G401 (cell line): ENCODE results near the gene ATP11B. TPM values are rescaled to one million over a fixed set of nuclear protein-coding genes. Genes with fewer than 3 reads are reported as not detected.
A peak's percentile ranks its signal among the peaks of the same experiment; 100 is the strongest.

Source experiments
- DNase-seq: peaks from one replicate; pipeline ENCODE4 v3.0.0-alpha.2; 2015; ENCODE audit warnings: low spot score
- in situ Hi-C: cut with HindIII; loops from 2 replicates; pipeline ENCODE4 v1.10.0; 2016; ENCODE audit warnings: low sequenced_read_pairs, mixed read lengths
- total RNA-seq: library from RNA; depleted of rRNA; stranded (reverse); fragments of >200 nt; shearing (Covaris generic); gene quantifications from 2 replicates; pipeline ENCODE4 v1.2.3, GENCODE V29; 2014

Gene ATP11B
- total RNA-seq, 1 experiment from 2014 or later: 48.5 TPM

DNA sequence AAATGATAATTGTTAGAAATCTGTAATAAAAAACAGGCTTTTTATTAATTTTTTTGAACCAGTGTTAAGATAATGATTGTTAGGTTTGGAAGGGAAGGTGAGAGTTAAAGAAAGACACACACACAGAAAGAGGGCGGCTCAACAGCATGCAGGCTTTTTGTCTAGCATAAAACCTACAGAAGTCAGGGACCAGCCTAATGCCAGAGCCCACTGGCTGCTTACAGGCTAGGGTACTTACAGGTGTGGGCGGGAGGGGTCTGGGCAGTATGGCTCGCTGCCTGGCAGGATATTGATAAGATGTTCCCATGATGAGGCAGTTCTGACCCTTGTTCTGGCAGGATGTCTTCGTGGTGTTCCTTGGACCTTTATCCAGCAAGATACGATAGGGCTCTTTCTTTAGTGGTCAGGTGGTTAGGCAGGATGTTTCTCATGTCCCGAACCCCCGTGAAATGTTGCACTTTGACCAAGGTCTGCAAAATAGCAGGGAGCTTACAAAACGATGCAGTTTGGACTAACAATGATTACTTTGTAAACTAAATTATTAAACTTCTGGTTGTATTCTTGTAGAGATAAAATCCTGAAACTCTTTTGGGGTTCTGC lies 102.3 kb downstream of the ATP11B start:
- no peak for DNase-seq
- in situ Hi-C loops: no loop called here

DNA sequence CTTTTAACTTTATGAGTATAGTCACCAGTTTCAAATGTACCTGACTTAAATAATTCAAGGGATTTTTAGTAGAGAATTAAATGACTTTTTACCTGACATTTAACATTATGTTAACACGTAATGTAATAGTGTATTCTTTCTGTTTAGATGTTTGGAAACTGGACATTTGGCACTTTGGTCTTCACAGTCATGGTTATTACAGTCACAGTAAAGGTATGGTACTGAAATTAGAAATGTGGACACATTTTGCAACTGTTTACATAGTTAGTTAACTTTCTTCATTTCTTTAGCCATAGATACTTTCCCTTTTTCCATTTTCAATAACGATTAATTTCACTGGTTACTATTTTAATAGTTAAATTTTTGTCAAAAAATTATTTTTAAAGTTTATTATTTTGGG lies 103.2 kb downstream of the ATP11B start:
- no peak for DNase-seq
- in situ Hi-C loops: no loop called here

GRCh38 chr3:182902236-182902635 lies 108.9 kb downstream of the ATP11B start:
- in situ Hi-C loops: no loop called here
- no peak for DNase-seq

GRCh38 chr3:182904164-182904563 lies 110.9 kb downstream of the ATP11B start:
- in situ Hi-C loops: no loop called here
- DNase-seq: no peak

DNA sequence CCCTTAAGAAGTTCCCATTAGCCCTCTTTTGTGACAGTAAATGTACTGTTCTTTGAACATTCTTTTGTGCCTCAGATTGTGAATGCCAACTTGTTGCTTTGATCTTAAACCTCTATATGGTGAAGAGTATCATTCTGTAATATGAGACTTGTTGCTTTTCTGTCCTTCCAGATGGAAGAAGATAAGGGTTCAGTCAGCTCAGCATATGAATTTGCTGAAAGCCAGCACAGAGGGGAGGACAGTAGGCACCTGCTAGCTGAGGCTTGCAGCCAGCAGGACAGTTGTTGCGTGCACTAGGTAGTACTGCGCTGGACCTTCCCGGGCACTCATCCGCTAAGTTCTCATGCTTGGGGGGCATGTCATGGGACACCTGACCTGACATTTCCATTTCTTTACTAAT lies 112.3 kb downstream of the ATP11B start:
- in situ Hi-C loops: no loop called here
- no peak for DNase-seq

DNA sequence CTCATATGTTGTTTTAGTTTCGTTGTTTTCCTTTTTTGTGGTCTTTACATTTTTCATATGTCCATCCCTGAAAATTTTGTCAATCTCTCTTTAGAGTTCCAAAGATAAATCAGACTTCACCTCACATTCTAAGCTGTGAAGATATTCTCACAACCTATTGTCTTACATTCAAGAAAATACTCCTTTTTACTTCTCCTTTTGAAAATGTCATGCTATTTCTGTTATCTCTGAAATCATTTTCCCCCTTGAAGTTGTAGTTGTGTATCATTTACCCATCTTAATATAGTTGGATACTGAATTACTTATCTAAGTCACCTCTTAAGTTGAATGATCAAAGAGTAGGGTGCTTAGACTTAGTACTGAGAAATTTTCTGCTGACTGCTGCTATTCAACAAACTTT lies 112.7 kb downstream of the ATP11B start:
- in situ Hi-C loops: no loop called here
- DNase-seq: no peak

GRCh38 chr3:182908471-182908870 lies 115.2 kb downstream of the ATP11B start:
- no peak for DNase-seq
- in situ Hi-C loops: no loop called here

- DNase-seq: peak; percentile 6
- in situ Hi-C loops: no loop called here
These were observed 116.2 kb downstream of the ATP11B start for GRCh38 chr3:182909318-182910040.

- DNase-seq: no peak
- in situ Hi-C loops: no loop called here
These were observed 117.9 kb downstream of the ATP11B start for GRCh38 chr3:182910936-182911781.

- in situ Hi-C loops: no loop called here
- DNase-seq: no peak
These were observed 118.4 kb downstream of the ATP11B start for GRCh38 chr3:182911782-182912111.

GRCh38 chr3:182912474-182912873 lies 119.2 kb downstream of the ATP11B start:
- in situ Hi-C loops: no loop called here
- DNase-seq: no peak

- no peak for DNase-seq
- in situ Hi-C loops: no loop called here
These were observed 120.6 kb downstream of the ATP11B start for GRCh38 chr3:182913889-182914288.

DNA sequence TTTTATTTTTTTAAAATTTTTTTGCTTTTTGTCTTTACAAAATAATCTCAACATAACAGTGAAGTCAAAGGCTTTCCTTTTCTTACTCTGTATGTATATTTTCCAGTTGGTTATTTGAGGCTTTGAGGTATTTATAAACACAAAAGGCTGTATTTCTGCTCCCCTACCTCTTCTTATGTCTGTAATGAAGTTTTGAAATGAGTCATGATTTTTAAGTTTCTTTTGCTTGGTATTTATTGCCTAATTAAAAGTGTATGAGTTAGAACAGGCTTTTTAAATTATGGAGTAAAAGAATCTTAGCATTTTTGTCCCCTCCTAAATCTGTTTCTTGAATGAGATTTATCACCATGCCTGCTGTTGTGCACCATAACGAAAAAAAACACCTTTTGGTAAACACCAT lies 121.0 kb downstream of the ATP11B start:
- no peak for DNase-seq
- in situ Hi-C loops: no loop called here

DNA sequence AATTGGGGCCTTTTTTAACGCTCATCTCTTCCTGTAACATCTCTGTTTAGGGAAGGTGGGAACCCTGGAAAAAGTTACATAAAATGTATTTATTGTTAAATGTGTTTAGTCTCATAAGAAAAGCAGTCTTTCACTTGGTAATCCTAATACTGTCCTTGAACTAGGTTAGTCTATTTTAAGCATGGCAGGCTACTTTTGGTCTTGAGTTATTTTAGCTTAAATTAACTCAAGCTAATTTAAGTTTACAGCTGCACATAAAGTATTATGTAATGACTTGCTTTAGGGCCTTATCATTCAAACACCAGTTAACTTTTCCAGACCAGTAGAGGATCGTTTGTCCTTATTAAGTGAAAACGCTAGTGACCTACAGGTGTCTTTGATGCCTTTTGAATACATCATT lies 123.8 kb downstream of the ATP11B start:
- DNase-seq: no peak
- in situ Hi-C loops: no loop called here

DNA sequence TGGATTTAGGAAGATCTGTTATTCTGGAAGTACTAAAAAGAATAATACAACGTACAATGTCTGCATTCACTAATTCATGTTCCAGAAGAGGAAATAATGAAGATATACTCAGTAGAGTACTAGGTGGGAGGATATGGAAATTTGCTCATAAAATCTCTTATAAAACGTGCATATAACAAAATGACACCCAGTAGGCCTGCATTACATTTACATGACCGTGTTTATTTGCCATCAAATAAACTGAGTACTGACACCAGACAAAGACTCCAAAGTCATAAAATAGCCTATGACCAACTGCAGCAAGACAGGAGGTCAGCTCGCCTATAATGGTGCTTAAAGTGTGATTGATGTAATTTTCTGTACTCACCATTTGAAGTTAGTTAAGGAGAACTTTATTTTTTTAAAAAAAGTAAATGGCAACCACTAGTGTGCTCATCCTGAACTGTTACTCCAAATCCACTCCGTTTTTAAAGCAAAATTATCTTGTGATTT lies 126.6 kb downstream of the ATP11B start:
- no peak for DNase-seq
- in situ Hi-C loops: no loop called here

GRCh38 chr3:182920515-182921084 lies 127.3 kb downstream of the ATP11B start:
- in situ Hi-C loops: no loop called here
- no peak for DNase-seq

GRCh38 chr3:182921665-182922355 lies 128.5 kb downstream of the ATP11B start:
- DNase-seq: no peak
- in situ Hi-C loops: no loop called here

GRCh38 chr3:182925330-182925943 lies 132.1 kb downstream of the ATP11B start:
- DNase-seq: peak; percentile 12
- in situ Hi-C loops: no loop called here

DNA sequence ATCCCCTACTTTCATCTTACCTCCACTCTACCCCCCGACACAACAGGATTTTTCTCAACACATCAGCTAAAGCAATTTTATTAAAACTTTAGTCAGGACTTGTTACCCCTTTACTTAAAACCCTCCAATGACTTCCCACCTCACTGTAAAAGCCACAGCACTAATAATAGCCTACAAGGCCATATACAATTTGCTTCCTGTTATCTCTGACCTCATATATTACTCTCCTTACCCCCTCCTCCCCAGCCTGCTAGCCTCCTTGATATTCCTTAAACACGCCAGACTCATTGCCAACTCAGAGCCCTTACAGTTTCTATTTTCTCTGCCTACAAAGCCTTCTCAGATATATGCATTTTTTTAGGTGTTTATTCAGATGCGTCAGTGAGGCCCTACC lies 132.6 kb downstream of the ATP11B start:
- in situ Hi-C loops: no loop called here
- no peak for DNase-seq
